Measurements from ENCODE around the gene PDE3B. TPM values are rescaled to one million over a fixed set of nuclear protein-coding genes. Genes with fewer than 3 reads are reported as not detected.

Gene PDE3B
- total and polyA plus RNA-seq, 2 of the 4 experiments (the other 2 are of a cell fraction): 0.21 to 1.3 TPM

DNA sequence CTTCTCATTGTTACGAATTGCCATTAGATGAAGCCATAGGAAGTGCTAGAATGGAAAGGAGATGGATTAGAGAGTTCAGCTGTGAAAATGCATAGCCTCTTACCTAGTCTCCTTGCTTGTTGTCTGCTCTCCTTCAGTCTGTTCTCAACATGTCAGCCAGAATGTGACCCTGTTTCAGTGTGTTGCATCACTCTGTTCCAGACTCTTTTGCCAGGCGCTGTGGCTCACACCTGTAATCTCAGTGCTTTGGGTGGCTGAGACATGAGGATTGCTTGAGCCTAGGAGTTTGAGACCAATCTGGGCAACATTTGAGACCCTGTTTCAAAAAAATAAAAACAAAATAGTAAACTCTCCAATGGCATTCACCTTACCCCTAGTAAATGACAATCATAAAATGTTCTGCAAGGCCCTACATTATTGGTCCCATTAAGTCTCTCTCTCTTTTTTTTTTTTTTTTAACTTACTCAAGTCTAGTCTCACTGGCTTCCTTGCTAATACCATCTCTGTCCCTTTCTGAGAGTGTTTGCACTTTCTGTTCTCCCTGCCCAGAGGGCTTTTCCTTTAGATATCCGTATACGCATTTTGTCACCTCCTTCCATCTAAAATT, 209.1 kb downstream of the PDE3B start:
- Histone ChIP-seq H2BK5ac (ENCODE audit: low read depth, low read length, poor library complexity, severe bottlenecking) (no peak overlapping the region), H3K9ac (ENCODE audit: low read depth, low read length) (no peak overlapping the region), H3K79me1 (ENCODE audit: low read depth in 1 of 2, low read length in 2 of 2) (no peaks in the 10 kb centered on the region), H3K36me3 (ENCODE audit: control insufficient read depth, insufficient read depth, low read length) (no peaks in the 10 kb centered on the region), H2BK15ac (ENCODE audit: low read depth, low read length) (no peak overlapping the region), H3K27me3 (ENCODE audit: control insufficient read depth, insufficient read depth, low read length) (no peaks in the 10 kb centered on the region), H3K4me3 (ENCODE audit: insufficient read depth, low read depth, low read length) (no peak overlapping the region), H3K14ac (replicated peaks; ENCODE audit: low read depth, low read length) (no peak overlapping the region), H2AK9ac (replicated peaks; ENCODE audit: low read depth, low read length, poor library complexity) (no peak overlapping the region), H3K9me1 (ENCODE audit: insufficient read depth, low read length) (no peaks in the 10 kb centered on the region), H3K23ac (ENCODE audit: low read depth, low read length) (no peak overlapping the region), H3K18ac (ENCODE audit: low read depth, low read length) (no peak overlapping the region), H3K4me1 (ENCODE audit: control insufficient read depth, insufficient read depth, low read length) (no peaks in the 10 kb centered on the region), H4K5ac (ENCODE audit: low read depth, low read length) (no peak overlapping the region), H3K4me2 (ENCODE audit: low read depth, low read length) (no peak overlapping the region), H3K9me3 (ENCODE audit: control insufficient read depth, insufficient read depth, low read length) (no peaks in the 10 kb centered on the region), H2AFZ (replicated peaks; ENCODE audit: low read length, poor library complexity) (no peak overlapping the region), H3K27ac (ENCODE audit: insufficient read depth, low read length) (no peak overlapping the region), H3K56ac (ENCODE audit: extremely low read depth, insufficient read depth, low read length) (no peak overlapping the region), H3K4ac (ENCODE audit: low read depth, low read length) (no peak overlapping the region), H2AK5ac (ENCODE audit: low read depth, low read length) (no peak overlapping the region), H4K20me1 (ENCODE audit: insufficient read depth, low read length) (no peaks in the 10 kb centered on the region), H2BK120ac (ENCODE audit: low read depth, low read length) (no peak overlapping the region), H4K91ac (ENCODE audit: insufficient read depth, low read depth, low read length) (no peak overlapping the region), H4K8ac (ENCODE audit: low read depth in 2 of 2, low read length in 2 of 2) (no peak overlapping the region), H2BK20ac (ENCODE audit: low read depth, low read length) (no peak overlapping the region)
- DNase-seq (no peak), ATAC-seq (ENCODE audit: low read depth) (no peak)
- TF ChIP-seq BHLHE40 (IDR thresholded peaks at IDR 0.05; ENCODE audit: low read depth, low read length): no peak
- TF ChIP-seq SMC3 (IDR thresholded peaks at IDR 0.05; ENCODE audit: low read depth, low read length): no peak
- no peak for TF ChIP-seq MAZ (IDR thresholded peaks at IDR 0.05; ENCODE audit: borderline replicate concordance, low read depth, low read length)
- no peak for TF ChIP-seq RFX5 (IDR thresholded peaks at IDR 0.05; ENCODE audit: low read depth, low read length)
- TF ChIP-seq MAFK (IDR thresholded peaks at IDR 0.05; ENCODE audit: low read depth, low read length): no peak
- no peak for TF ChIP-seq NFE2L2 (IDR thresholded peaks at IDR 0.05; ENCODE audit: low read depth, low read length)
- TF ChIP-seq RAD21 (IDR thresholded peaks at IDR 0.05; ENCODE audit: low read length): no peak
- no peak for TF ChIP-seq CHD1 (IDR thresholded peaks at IDR 0.05; ENCODE audit: low read depth, low read length)
- TF ChIP-seq RCOR1 (IDR thresholded peaks at IDR 0.05; ENCODE audit: insufficient replicate concordance, low read length): no peak
- no peak for TF ChIP-seq CEBPB (IDR thresholded peaks at IDR 0.05; ENCODE audit: low read depth, low read length)
- TF ChIP-seq, protein P1, sequence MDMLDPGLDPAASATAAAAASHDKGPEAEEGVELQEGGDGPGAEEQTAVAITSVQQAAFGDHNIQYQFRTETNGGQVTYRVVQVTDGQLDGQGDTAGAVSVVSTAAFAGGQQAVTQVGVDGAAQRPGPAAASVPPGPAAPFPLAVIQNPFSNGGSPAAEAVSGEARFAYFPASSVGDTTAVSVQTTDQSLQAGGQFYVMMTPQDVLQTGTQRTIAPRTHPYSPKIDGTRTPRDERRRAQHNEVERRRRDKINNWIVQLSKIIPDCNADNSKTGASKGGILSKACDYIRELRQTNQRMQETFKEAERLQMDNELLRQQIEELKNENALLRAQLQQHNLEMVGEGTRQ (IDR thresholded peaks at IDR 0.05; ENCODE audit: low read depth, low read length): no peak
- no peak for TF ChIP-seq FOS (IDR thresholded peaks at IDR 0.05; ENCODE audit: low read depth, low read length)
- TF ChIP-seq MXI1 (IDR thresholded peaks at IDR 0.05; ENCODE audit: borderline replicate concordance, low read depth, low read length): no peak
- dilution Hi-C loops (cut with HindIII; ENCODE audit: low sequenced_read_pairs, unreplicated experiment) (no loop called here), in situ Hi-C loops (cut with MboI; ENCODE audit: low sequenced_read_pairs) (no loop called here), intact Hi-C loops (cut with micrococcal nuclease) (no loop called here)
- 100% methylated on average over 1 of the region's 4 CpGs; no CpG with 5 or more reads in 1 of the 2 experiments for WGBS, 2 experiments (ENCODE audit: extremely low coverage in 2 of 2, insufficient read length in 1 of 2)
- CTCF ChIA-PET: no interaction called here
- no TSS peak for BruUV-seq (replicated peaks)
- POLR2A ChIA-PET (ENCODE audit: unreplicated experiment): no interaction called here

All from IMR-90 (cell line).